ENCODE results near the gene PGAM1. TPM values are rescaled to one million over a fixed set of nuclear protein-coding genes. Genes with fewer than 3 reads are reported as not detected.

The PGAM1 gene
- polyA plus RNA-seq, 1 of the 3 experiments (the other 2 are of a cell fraction): 398 TPM

DNA sequence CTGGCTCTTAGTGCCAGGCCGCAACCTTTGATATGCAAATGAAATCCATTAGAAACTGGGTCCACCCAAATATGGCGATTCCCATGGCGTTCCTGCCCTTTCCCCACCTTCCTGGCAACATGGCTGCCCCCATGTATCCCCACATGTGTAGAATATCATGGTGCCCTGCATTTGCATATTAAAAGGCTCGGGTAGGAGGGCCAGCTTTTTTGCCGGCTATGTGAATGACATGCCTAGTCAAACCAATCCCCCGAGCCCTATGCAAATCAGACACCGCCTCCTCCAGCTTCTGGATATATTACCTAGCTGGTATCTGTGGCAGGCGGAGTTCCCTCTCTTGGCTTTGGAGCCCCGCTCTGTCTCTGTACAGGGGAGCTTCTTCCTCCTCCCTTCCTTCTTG lies 53.9 kb downstream of the PGAM1 start:
- Histone ChIP-seq H3K27me3 (ENCODE audit: insufficient read depth) (no peaks in the 10 kb centered on the region), H3K4me2 (no peak overlapping the region), H3K9me3 (no peaks in the 10 kb centered on the region), H4K20me1 (ENCODE audit: insufficient read depth) (peaks cover 15% of the 10 kb centered on the region; the same call in 1 of the 2 replicates), H3K27ac (ENCODE audit: low read depth in 2 of 2, low read length in 1 of 2) (no peak overlapping the region), H3K4me3 (ENCODE audit: low read depth in 2 of 2, low read length in 1 of 2) (no peak overlapping the region), H3K79me2 (ENCODE audit: insufficient read depth) (peaks cover 42% of the 10 kb centered on the region), H3F3A (replicated peaks; ENCODE audit: insufficient read depth) (peaks cover 8% of the 10 kb centered on the region), H2AFZ (ENCODE audit: low read depth) (no peak overlapping the region), H3K36me3 (replicated peaks in 1 of 2; ENCODE audit: control insufficient read depth in 1 of 2, insufficient read depth in 2 of 2, low read length in 1 of 2) (peaks cover 57 to 65% of the 10 kb centered on the region in 2 experiments), H3K9ac (no peak overlapping the region), H3K4me1 (ENCODE audit: control insufficient read depth in 1 of 2, insufficient read depth in 2 of 2, low read depth in 1 of 2, low read length in 1 of 2) (no peaks in the 10 kb centered on the region; a peak in 1 of 4 replicates), H3K9me2 (no peaks in the 10 kb centered on the region)
- 89% methylated on average over 9 of the region's 9 CpGs for WGBS (ENCODE audit: low lambda C conversion rate)
- no peak for DNase-seq
- TF ChIP-seq SIN3A (IDR thresholded peaks at IDR 0.05; ENCODE audit: borderline replicate concordance, low read depth, low read length): no peak
- no peak for TF ChIP-seq TEAD4 (IDR thresholded peaks at IDR 0.05; ENCODE audit: borderline replicate concordance, insufficient read depth)
- no peak for TF ChIP-seq RAD21 (IDR thresholded peaks at IDR 0.05; ENCODE audit: low read length)
- no peak for TF ChIP-seq SMC3 (IDR thresholded peaks at IDR 0.05; ENCODE audit: low read depth, low read length)
- TF ChIP-seq FOXM1 (IDR thresholded peaks at IDR 0.05; ENCODE audit: low read depth): no peak
- TF ChIP-seq RFX5 (IDR thresholded peaks at IDR 0.05; ENCODE audit: low read length): no peak
- no peak for TF ChIP-seq EP300 (IDR thresholded peaks at IDR 0.05; ENCODE audit: borderline replicate concordance in 1 of 2, low read depth in 1 of 2, low read length in 1 of 2)
- TF ChIP-seq TCF12 (IDR thresholded peaks at IDR 0.05): no peak
- TF ChIP-seq, protein P1, sequence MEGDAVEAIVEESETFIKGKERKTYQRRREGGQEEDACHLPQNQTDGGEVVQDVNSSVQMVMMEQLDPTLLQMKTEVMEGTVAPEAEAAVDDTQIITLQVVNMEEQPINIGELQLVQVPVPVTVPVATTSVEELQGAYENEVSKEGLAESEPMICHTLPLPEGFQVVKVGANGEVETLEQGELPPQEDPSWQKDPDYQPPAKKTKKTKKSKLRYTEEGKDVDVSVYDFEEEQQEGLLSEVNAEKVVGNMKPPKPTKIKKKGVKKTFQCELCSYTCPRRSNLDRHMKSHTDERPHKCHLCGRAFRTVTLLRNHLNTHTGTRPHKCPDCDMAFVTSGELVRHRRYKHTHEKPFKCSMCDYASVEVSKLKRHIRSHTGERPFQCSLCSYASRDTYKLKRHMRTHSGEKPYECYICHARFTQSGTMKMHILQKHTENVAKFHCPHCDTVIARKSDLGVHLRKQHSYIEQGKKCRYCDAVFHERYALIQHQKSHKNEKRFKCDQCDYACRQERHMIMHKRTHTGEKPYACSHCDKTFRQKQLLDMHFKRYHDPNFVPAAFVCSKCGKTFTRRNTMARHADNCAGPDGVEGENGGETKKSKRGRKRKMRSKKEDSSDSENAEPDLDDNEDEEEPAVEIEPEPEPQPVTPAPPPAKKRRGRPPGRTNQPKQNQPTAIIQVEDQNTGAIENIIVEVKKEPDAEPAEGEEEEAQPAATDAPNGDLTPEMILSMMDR (IDR thresholded peaks at IDR 0.05): no peak
- no peak for TF ChIP-seq ELF1 (IDR thresholded peaks at IDR 0.05)
- TF ChIP-seq, protein P2, sequence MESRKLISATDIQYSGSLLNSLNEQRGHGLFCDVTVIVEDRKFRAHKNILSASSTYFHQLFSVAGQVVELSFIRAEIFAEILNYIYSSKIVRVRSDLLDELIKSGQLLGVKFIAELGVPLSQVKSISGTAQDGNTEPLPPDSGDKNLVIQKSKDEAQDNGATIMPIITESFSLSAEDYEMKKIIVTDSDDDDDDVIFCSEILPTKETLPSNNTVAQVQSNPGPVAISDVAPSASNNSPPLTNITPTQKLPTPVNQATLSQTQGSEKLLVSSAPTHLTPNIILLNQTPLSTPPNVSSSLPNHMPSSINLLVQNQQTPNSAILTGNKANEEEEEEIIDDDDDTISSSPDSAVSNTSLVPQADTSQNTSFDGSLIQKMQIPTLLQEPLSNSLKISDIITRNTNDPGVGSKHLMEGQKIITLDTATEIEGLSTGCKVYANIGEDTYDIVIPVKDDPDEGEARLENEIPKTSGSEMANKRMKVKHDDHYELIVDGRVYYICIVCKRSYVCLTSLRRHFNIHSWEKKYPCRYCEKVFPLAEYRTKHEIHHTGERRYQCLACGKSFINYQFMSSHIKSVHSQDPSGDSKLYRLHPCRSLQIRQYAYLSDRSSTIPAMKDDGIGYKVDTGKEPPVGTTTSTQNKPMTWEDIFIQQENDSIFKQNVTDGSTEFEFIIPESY (IDR thresholded peaks at IDR 0.05; ENCODE audit: borderline replicate concordance, low read depth): no peak
- no peak for TF ChIP-seq TAF1 (IDR thresholded peaks at IDR 0.05; ENCODE audit: borderline replicate concordance, low read depth, low read length)
- TF ChIP-seq CHD2 (IDR thresholded peaks at IDR 0.05; ENCODE audit: low read length, partially characterized antibody): no peak
- no peak for TF ChIP-seq RXRA (IDR thresholded peaks at IDR 0.05; ENCODE audit: borderline replicate concordance, low read depth)
- POLR2A ChIA-PET: no interaction called here
- CTCF ChIA-PET: interaction anchor here (1.8 kb wide), 1 partner anchor 74 kb away, joined by 6 read pairs; no protein-coding TSS in a partner anchor

DNA sequence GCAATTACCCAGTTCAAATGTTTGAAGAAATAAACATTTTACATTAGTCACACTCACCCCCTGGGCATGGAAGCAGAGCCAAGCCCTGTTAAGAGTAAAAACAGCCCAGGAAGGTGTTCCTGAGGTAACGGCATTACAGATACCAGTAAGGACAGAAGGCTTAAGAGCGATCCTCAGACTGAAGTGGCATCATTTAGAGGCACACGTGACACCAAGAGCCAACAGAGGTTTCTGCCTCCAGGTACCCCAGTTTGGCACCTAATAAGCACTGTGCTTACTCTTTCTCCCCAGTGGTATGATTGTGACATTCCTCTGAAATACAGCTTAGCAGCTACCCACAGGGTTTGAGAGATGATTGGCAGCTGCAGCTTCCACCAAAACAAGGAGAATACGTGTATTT lies 55.1 kb downstream of the PGAM1 start:
- no peak overlapping the region for H2AFZ ChIP-seq (ENCODE audit: low read depth)
- H3K4me3 ChIP-seq (ENCODE audit: low read depth in 2 of 2, low read length in 1 of 2): no peak overlapping the region
- no peaks in the 10 kb centered on the region for H3K9me2 ChIP-seq
- H3K27ac ChIP-seq (ENCODE audit: low read depth in 2 of 2, low read length in 1 of 2): no peak overlapping the region
- WGBS (ENCODE audit: low lambda C conversion rate): 97% methylated on average over 4 of the region's 4 CpGs
- ChIA-PET CTCF (interaction anchor here (1.8 kb wide), 1 partner anchor 73 kb away, joined by 6 read pairs; no protein-coding TSS in a partner anchor), POLR2A (interaction anchor here (0.7 kb wide), 1 partner anchor 22 kb away, joined by 3 read pairs; no protein-coding TSS in a partner anchor)
- H3K36me3 ChIP-seq (replicated peaks in 1 of 2; ENCODE audit: control insufficient read depth in 1 of 2, insufficient read depth in 2 of 2, low read length in 1 of 2): peaks cover 49 to 57% of the 10 kb centered on the region in 2 experiments
- no peak overlapping the region for H3K4me2 ChIP-seq
- H3F3A ChIP-seq (replicated peaks; ENCODE audit: insufficient read depth): peaks cover 7% of the 10 kb centered on the region
- TF ChIP-seq JUND (IDR thresholded peaks at IDR 0.05): no peak
- TF ChIP-seq FOSL2 (IDR thresholded peaks at IDR 0.05; ENCODE audit: borderline replicate concordance, low read depth): no peak
- TF ChIP-seq, protein P3, sequence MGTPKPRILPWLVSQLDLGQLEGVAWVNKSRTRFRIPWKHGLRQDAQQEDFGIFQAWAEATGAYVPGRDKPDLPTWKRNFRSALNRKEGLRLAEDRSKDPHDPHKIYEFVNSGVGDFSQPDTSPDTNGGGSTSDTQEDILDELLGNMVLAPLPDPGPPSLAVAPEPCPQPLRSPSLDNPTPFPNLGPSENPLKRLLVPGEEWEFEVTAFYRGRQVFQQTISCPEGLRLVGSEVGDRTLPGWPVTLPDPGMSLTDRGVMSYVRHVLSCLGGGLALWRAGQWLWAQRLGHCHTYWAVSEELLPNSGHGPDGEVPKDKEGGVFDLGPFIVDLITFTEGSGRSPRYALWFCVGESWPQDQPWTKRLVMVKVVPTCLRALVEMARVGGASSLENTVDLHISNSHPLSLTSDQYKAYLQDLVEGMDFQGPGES (IDR thresholded peaks at IDR 0.05; ENCODE audit: low read depth, low read length): no peak
- no peaks in the 10 kb centered on the region for H3K9me3 ChIP-seq
- H3K79me2 ChIP-seq (ENCODE audit: insufficient read depth): peaks cover 53% of the 10 kb centered on the region
- H4K20me1 ChIP-seq (ENCODE audit: insufficient read depth): peaks cover 18% of the 10 kb centered on the region; the same call in 1 of the 2 replicates
- H3K9ac ChIP-seq: no peak overlapping the region
- DNase-seq: no peak
- no peaks in the 10 kb centered on the region; a peak in 1 of 4 replicates for H3K4me1 ChIP-seq (ENCODE audit: control insufficient read depth in 1 of 2, insufficient read depth in 2 of 2, low read depth in 1 of 2, low read length in 1 of 2)
- no peaks in the 10 kb centered on the region for H3K27me3 ChIP-seq (ENCODE audit: insufficient read depth)

All from SK-N-SH (cell line).